Measurements from ENCODE around the gene LRRC34. TPM values are rescaled to one million over a fixed set of nuclear protein-coding genes. Genes with fewer than 3 reads are reported as not detected.

The LRRC34 gene
- 1.3 and 1.8 TPM in 2 replicates for total RNA-seq

GRCh38 chr3:169812332-169813235 is at the start of gene LRRC34, which contains the start of gene LRRIQ4:
LRRC34 (minus strand) TSS chr3:169812904; CDS start chr3:169812548, 356 bp downstream.
LRRIQ4 (plus strand) TSS chr3:169812870; CDS start chr3:169821922, 9,052 bp downstream.

GRCh38 chr3:169772897-169773816 is 39.5 kb downstream of the LRRC34 start, which contains the start of gene MYNN:
MYNN (plus strand) TSS chr3:169773396; CDS start chr3:169774296, 900 bp downstream.

GRCh38 chr3:169769287-169770181 is 43.2 kb downstream of the LRRC34 start, which contains the start of gene ACTRT3:
ACTRT3 (minus strand) TSS chr3:169769561; CDS start chr3:169769520, 41 bp downstream.

GRCh38 chr3:169764882-169765612 is 47.7 kb downstream of the LRRC34 start, which contains the start of gene TERC:
TERC (minus strand) TSS chr3:169765060.

Other genes with a start within 250 kb of the LRRC34 start
- 15.6 and 36.9 TPM in 2 replicates for gene MECOM, start 149.2 kb downstream of the LRRC34 start, total RNA-seq
- 23.9 and 66.4 TPM in 2 replicates for gene TERC, start 47.8 kb downstream of the LRRC34 start, total RNA-seq
- gene ACTRT3, start 43.3 kb downstream of the LRRC34 start, total RNA-seq: 5.7 and 6.4 TPM in 2 replicates
- gene MYNN, start 39.5 kb downstream of the LRRC34 start, total RNA-seq: 16.7 and 20.1 TPM in 2 replicates
- 0.07 TPM in 2 replicates for gene LRRIQ4, start within 50 bp of the LRRC34 start, total RNA-seq
- not detected in 2 replicates for gene LRRC31, start 57.0 kb upstream of the LRRC34 start, total RNA-seq
- gene SAMD7, start 98.7 kb upstream of the LRRC34 start, total RNA-seq: not detected in 2 replicates
- 65.8 and 69.6 TPM in 2 replicates for gene SEC62, start 153.9 kb upstream of the LRRC34 start, total RNA-seq
- gene GPR160, start 225.1 kb upstream of the LRRC34 start, total RNA-seq: 0.13 and 0.26 TPM in 2 replicates

Data from smooth muscle cell of the pulmonary artery (primary cell).